HepG2 (cell line): Measurements from ENCODE around the gene TTLL11.

Experiments
- BRD4 ChIP-seq: sonication (generic); formaldehyde crosslinking; IDR thresholded peaks from 2 replicates; pipeline ENCODE4 v1.4.0; 2020; ENCODE audit warnings: missing genetic modification reagents
- FOXM1 ChIP-seq: sonication (generic); formaldehyde crosslinking; IDR thresholded peaks from 2 replicates; pipeline ENCODE4 v1.5.0; 2020; ENCODE audit warnings: missing genetic modification reagents
- MAFK ChIP-seq, 2 experiments: IDR thresholded peaks in 1 of 2; conservative IDR thresholded peaks in 1 of 2; 2 replicates each; pipeline ENCODE4 v1.6.1; 2011; ENCODE audit warnings: improper control_type of control experiment in 2 of 2, low read length in 2 of 2
- MAX ChIP-seq: IDR thresholded peaks from 2 replicates; pipeline ENCODE4 v1.6.1; 2012; ENCODE audit warnings: inconsistent platforms
- MYC ChIP-seq: sonication (generic); formaldehyde crosslinking; IDR thresholded peaks from 2 replicates; pipeline ENCODE4 v1.9.0; 2021; ENCODE audit warnings: missing genetic modification reagents, borderline replicate concordance
- PAX8 ChIP-seq: sonication (generic); formaldehyde crosslinking; IDR thresholded peaks from 2 replicates; pipeline ENCODE4 v1.8.0; 2022; ENCODE audit warnings: mild to moderate bottlenecking, missing genetic modification reagents, borderline replicate concordance
- PHF8 ChIP-seq: sonication (generic); formaldehyde crosslinking; IDR thresholded peaks from 2 replicates; pipeline ENCODE4 v1.5.0; 2020; ENCODE audit warnings: missing genetic modification reagents
- POLR2A ChIP-seq, 2 experiments: IDR thresholded peaks; 2 replicates each; pipeline ENCODE4 v1.6.1; 2011; ENCODE audit warnings: low read depth in 2 of 2, low read length in 2 of 2, mild to moderate bottlenecking in 1 of 2, moderate library complexity in 1 of 2; ENCODE audit not compliant: insufficient read depth in 1 of 2
- SALL1 ChIP-seq: sonication (generic); formaldehyde crosslinking; IDR thresholded peaks from 2 replicates; pipeline ENCODE4 v1.8.0; 2022; ENCODE audit warnings: mild to moderate bottlenecking, missing genetic modification reagents
- ZBTB26 ChIP-seq: IDR thresholded peaks from 2 replicates; pipeline ENCODE4 v1.6.1; 2016; ENCODE audit warnings: missing compliant biosample characterization, missing genetic modification reagents, borderline replicate concordance
- ZFP62 ChIP-seq: sonication (generic); formaldehyde crosslinking; IDR thresholded peaks from 2 replicates; pipeline ENCODE4 v1.4.0; 2020; ENCODE audit warnings: missing genetic modification reagents
- ZNF121 ChIP-seq: sonication (generic); formaldehyde crosslinking; IDR thresholded peaks from 2 replicates; pipeline ENCODE4 v1.5.0; 2020; ENCODE audit warnings: mild to moderate bottlenecking, missing genetic modification reagents
- ZNF383 ChIP-seq: sonication (generic); formaldehyde crosslinking; IDR thresholded peaks from 2 replicates; pipeline ENCODE4 v1.4.0; 2020; ENCODE audit warnings: missing genetic modification reagents, mild to moderate bottlenecking, borderline replicate concordance
- TF ChIP-seq, protein P1 (sequence below): sonication (generic); formaldehyde crosslinking; IDR thresholded peaks from 2 replicates; pipeline ENCODE4 v1.5.1; 2020; ENCODE audit warnings: mild to moderate bottlenecking, missing genetic modification reagents, moderate library complexity

GRCh38 chr9:122085260-122085659 is 7.8 kb downstream of the TTLL11 start:
- TF ChIP-seq PHF8 (CRISPR knock-in tag) = no peak
- no peak for TF ChIP-seq MAX
- TF ChIP-seq ZBTB26 (CRISPR knock-in tag) = no peak
- no peak for TF ChIP-seq SALL1 (CRISPR knock-in tag)
- no peak for TF ChIP-seq MAFK (conservative IDR thresholded peaks at IDR 0.05 in 1 of 2, IDR thresholded peaks at IDR 0.05 in 1 of 2; ENCODE audit: low read length in 2 of 2)
- TF ChIP-seq ZNF383 (CRISPR knock-in tag) = no peak
- TF ChIP-seq FOXM1 (CRISPR knock-in tag) = no peak
- TF ChIP-seq ZNF121 (CRISPR knock-in tag) = no peak
- TF ChIP-seq PAX8 (CRISPR knock-in tag) = no peak
- TF ChIP-seq ZFP62 (CRISPR knock-in tag) = no peak
- TF ChIP-seq, protein P1, sequence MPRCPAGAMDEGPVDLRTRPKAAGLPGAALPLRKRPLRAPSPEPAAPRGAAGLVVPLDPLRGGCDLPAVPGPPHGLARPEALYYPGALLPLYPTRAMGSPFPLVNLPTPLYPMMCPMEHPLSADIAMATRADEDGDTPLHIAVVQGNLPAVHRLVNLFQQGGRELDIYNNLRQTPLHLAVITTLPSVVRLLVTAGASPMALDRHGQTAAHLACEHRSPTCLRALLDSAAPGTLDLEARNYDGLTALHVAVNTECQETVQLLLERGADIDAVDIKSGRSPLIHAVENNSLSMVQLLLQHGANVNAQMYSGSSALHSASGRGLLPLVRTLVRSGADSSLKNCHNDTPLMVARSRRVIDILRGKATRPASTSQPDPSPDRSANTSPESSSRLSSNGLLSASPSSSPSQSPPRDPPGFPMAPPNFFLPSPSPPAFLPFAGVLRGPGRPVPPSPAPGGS (CRISPR knock-in tag) = no peak
- TF ChIP-seq MYC = no peak
- no peak for TF ChIP-seq BRD4
- no peak for TF ChIP-seq POLR2A (IDR thresholded peaks at IDR 0.05; ENCODE audit: insufficient read depth in 1 of 2, low read depth in 2 of 2, low read length in 2 of 2)
